Activated CD8-positive, alpha-beta memory T cell treated with anti-CD3 and anti-CD28 coated beads for 1 hour (primary cell): ENCODE measurements around the gene GRAMD1C.

Experiments
- DNase-seq, 2 donors: peaks; one replicate each; pipeline ENCODE4 v3.0.0-alpha.2; 2020; ENCODE audit warnings: low read depth in 1 of 2; ENCODE audit errors: extremely low read depth in 1 of 2

The GRAMD1C gene

GRCh38 chr3:113948015-113948917 lies 109.7 kb downstream of the GRAMD1C start:
- DNase-seq = no peak

GRCh38 chr3:113952921-113953320 lies 114.3 kb downstream of the GRAMD1C start:
- no peak for DNase-seq

- DNase-seq = no peak
Observed at GRCh38 chr3:113953677-113954076, 115.1 kb downstream of the GRAMD1C start.

GRCh38 chr3:113954091-113954685 lies 115.6 kb downstream of the GRAMD1C start:
- no peak for DNase-seq

GRCh38 chr3:113963879-113964278 lies 125.3 kb downstream of the GRAMD1C start:
- DNase-seq = no peak

- no peak for DNase-seq
Observed at GRCh38 chr3:113966172-113966571, 127.6 kb downstream of the GRAMD1C start.

- DNase-seq = no peak
Observed at GRCh38 chr3:113968986-113969385, 130.4 kb downstream of the GRAMD1C start.

- no peak for DNase-seq
Observed at GRCh38 chr3:113977822-113978221, 139.2 kb downstream of the GRAMD1C start.

- DNase-seq = no peak
Observed at GRCh38 chr3:113979916-113980315, 141.3 kb downstream of the GRAMD1C start.

- no peak for DNase-seq
Observed at GRCh38 chr3:113981803-113982202, 143.2 kb downstream of the GRAMD1C start.

- no peak for DNase-seq
Observed at GRCh38 chr3:113983544-113983943, 145.0 kb downstream of the GRAMD1C start.

GRCh38 chr3:113985541-113985940 lies 147.0 kb downstream of the GRAMD1C start:
- DNase-seq = no peak
